Tibial artery (tissue), 4 donors: ENCODE data around the gene KCNK5.

Experiments
- DNase-seq, 2 donors: peaks; one replicate each; pipeline ENCODE4 v3.0.0-alpha.2; 2019
- H3K27ac ChIP-seq, 2 donors: fragments of 200-600 bp; sonication (generic) in 1 of 2; 1 replicate in 1 of 2; 2 replicates in 1 of 2; pipeline ENCODE4 v1.5.1; 2018 to 2019; ENCODE audit warnings: mild to moderate bottlenecking in 1 of 2
- H3K27me3 ChIP-seq, 2 donors: fragments of 200-600 bp; sonication (generic) in 1 of 2; one replicate each; pipeline versions ENCODE4 v1.5.1 to v1.6.0; 2016 to 2019
- H3K36me3 ChIP-seq, 3 donors: fragments of 200-600 bp; sonication (generic) in 2 of 3; one replicate each; pipeline ENCODE4 v1.5.1; 2016 to 2019; ENCODE audit warnings: mild to moderate bottlenecking in 2 of 3
- H3K4me1 ChIP-seq, 4 donors: fragments of 200-600 bp; sonication (generic) in 2 of 4; 1 replicate in 3 of 4; 2 replicates in 1 of 4; pipeline ENCODE4 v1.5.1; 2016 to 2019
- H3K4me3 ChIP-seq, 2 donors: fragments of 200-600 bp; sonication (generic) in 1 of 2; 1 replicate in 1 of 2; 2 replicates in 1 of 2; pipeline ENCODE4 v1.5.1; 2018 to 2019; ENCODE audit warnings: mild to moderate bottlenecking in 2 of 2
- H3K9me3 ChIP-seq, 3 donors: fragments of 200-600 bp; sonication (generic) in 1 of 3; one replicate each; pipeline ENCODE4 v1.5.1; 2016 to 2019
- CTCF ChIP-seq, 2 experiments: fragments of 200-600 bp in 1 of 2; fragments of 450-650 bp in 1 of 2; IDR thresholded peaks; one replicate each; pipeline ENCODE4 v1.5.1; 2017 to 2019; ENCODE audit warnings: antibody characterized with exemption in 2 of 2, mild to moderate bottlenecking in 1 of 2, moderate library complexity in 1 of 2
- intact Hi-C: fragments of 100-400 bp; cut with DNase I; formaldehyde crosslinking; loops from one replicate; pipeline ENCODE4 v1.15.0; 2023; ENCODE audit warnings: low total_unique reads

KCNK5 gene

GRCh38 chr6:39178804-39179203 lies 50.5 kb downstream of the KCNK5 start:
- Histone ChIP-seq H3K4me1 (no peaks in the 10 kb centered on the region), H3K27me3 (no peaks in the 10 kb centered on the region), H3K4me3 (no peak overlapping the region), H3K9me3 (peaks cover 0 to 9% (median 0%) of the 10 kb centered on the region in 3 donors), H3K27ac (no peak overlapping the region), H3K36me3 (no peaks in the 10 kb centered on the region)
- intact Hi-C loops = no loop called here
- TF ChIP-seq CTCF (IDR thresholded peaks at IDR 0.05) = no peak
- DNase-seq = no peak

GRCh38 chr6:39178235-39178634 lies 51.0 kb downstream of the KCNK5 start:
- no peak for TF ChIP-seq CTCF (IDR thresholded peaks at IDR 0.05)
- H3K9me3 ChIP-seq = peaks cover 0 to 9% (median 0%) of the 10 kb centered on the region in 3 donors
- no peak for DNase-seq
- H3K4me1 ChIP-seq = no peaks in the 10 kb centered on the region
- H3K36me3 ChIP-seq = no peaks in the 10 kb centered on the region
- no peak overlapping the region for H3K4me3 ChIP-seq
- H3K27ac ChIP-seq = no peak overlapping the region
- no peaks in the 10 kb centered on the region for H3K27me3 ChIP-seq
- intact Hi-C loops = no loop called here

- Histone ChIP-seq H3K36me3 (no peaks in the 10 kb centered on the region), H3K27ac (no peak overlapping the region), H3K27me3 (no peaks in the 10 kb centered on the region), H3K9me3 (peaks cover 0 to 9% (median 0%) of the 10 kb centered on the region in 3 donors), H3K4me3 (no peak overlapping the region), H3K4me1 (no peaks in the 10 kb centered on the region)
- DNase-seq = no peak
- intact Hi-C loops = no loop called here
- TF ChIP-seq CTCF (IDR thresholded peaks at IDR 0.05) = no peak
Measured at GRCh38 chr6:39177130-39177529, 52.1 kb downstream of the KCNK5 start.

GRCh38 chr6:39173270-39173669 lies 56.0 kb downstream of the KCNK5 start:
- DNase-seq = peak in 1 of 2 donors; percentile 51
- Histone ChIP-seq H3K4me1 (peaks cover 0 to 6% (median 0%) of the 10 kb centered on the region in 4 donors), H3K27me3 (no peaks in the 10 kb centered on the region), H3K27ac (no peak overlapping the region), H3K9me3 (peaks cover 0 to 9% (median 0%) of the 10 kb centered on the region in 3 donors), H3K36me3 (no peaks in the 10 kb centered on the region), H3K4me3 (no peak overlapping the region)
- intact Hi-C loops = no loop called here
- TF ChIP-seq CTCF (IDR thresholded peaks at IDR 0.05) = no peak

- no peaks in the 10 kb centered on the region for H3K36me3 ChIP-seq
- DNase-seq = peak in 1 of 2 donors; percentile 51
- H3K9me3 ChIP-seq = peaks cover 0 to 7% (median 0%) of the 10 kb centered on the region in 3 donors
- intact Hi-C loops = no loop called here
- H3K27me3 ChIP-seq = no peaks in the 10 kb centered on the region
- no peak overlapping the region for H3K27ac ChIP-seq
- TF ChIP-seq CTCF (IDR thresholded peaks at IDR 0.05) = no peak
- H3K4me1 ChIP-seq = peaks cover 0 to 6% (median 0%) of the 10 kb centered on the region in 4 donors
- H3K4me3 ChIP-seq = no peak overlapping the region
Measured at GRCh38 chr6:39172377-39172757, 56.9 kb downstream of the KCNK5 start.
